NCI-H187 treated with DMSO at 0.1 percent for 48 hours (cell line): ENCODE measurements around the gene PRADC1.
"Not testable (repeated sequence)": the region's sequence is repeated elsewhere in the genome, so short reads cannot be mapped to it uniquely, and the experiment has no call there.

Experiments
- DNase-seq: peaks from one replicate; lab custom pipeline; 2025; lab: John Stamatoyannopoulos, UW

PRADC1 gene

DNA sequence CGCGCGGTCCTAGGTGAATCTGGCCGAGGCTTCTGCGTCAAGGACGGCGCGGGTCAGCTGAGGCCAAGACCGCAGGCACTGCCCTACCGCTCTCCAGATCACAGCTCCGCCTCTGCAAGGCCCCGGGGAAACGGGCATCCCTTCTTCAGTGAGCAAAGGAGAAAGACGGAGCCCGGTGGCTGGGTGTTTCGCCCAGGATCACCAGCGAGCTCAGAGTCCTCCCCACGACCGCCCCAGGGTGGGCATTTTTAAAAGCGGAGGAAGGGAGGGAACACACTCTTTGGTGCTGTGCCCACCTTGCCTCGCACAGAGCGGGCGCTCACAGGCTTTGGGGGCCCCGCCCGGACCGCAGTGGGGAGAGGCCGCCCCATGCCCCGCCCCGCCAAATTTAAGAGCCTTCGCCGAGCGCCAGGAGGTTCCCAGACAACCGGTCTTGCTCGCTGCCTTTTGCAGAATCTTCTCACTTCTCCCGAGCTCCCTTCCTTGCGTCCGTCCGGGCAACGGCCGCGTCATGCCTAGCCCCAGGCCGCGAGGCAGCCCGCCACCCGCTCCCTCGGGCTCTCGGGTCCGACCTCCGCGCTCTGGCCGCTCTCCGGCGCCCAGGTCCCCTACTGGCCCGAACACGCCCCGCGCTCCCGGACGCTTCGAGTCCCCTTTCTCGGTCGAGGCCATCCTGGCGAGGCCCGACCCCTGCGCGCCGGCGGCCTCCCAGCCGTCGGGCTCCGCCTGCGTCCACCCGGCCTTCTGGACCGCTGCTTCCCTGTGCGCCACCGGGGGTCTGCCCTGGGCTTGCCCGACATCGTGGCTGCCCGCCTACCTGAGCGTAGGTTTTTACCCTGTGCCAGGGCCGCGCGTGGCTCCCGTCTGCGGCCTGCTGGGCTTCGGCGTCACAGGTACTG, 30.6 kb downstream of the PRADC1 start, which contains the start of gene NOTO:
TSS of gene NOTO (plus strand) at position 419 of the 899 bp plus-strand sequence. CDS start at position 512, 93 bp downstream.
- DNase-seq = no peak

DNA sequence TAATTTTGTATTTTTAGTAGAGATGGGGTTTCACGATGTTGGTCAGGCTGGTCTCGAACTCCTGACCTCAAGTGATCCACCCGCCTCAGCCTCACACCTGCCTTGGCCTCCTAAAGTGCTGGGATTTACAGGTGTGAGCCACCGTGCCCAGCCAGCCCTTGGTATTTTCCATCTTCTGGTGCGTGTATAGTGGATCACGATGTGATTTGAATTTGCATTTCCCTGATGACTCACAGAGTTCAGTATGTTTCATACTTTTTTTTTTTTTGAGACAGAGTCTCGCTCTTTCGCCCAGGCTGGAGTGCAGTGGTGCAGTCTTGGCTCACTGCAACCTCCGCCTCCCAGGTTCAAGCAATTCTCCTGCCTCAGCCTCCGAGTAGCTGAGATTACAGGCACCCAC, 32.8 kb downstream of the PRADC1 start:
- not testable (repeated sequence) for DNase-seq

DNA sequence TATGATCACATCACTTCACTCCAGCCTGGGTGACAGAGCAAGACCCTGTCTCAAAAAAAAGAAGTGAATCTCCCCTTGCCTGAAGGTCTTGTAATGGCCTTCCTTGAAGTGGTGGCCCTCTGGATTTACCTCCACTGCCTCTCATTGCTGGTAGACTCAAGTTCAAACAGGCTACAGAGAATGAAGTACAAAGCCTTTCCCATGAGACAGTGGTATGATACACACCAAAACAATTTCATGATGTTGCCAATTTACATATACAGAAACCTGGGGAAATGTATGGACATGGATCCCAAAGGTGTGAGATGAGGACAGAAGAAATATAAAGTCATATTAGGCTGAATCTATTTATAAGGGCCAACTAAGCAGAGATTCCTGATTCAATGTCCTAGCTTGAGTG, 35.5 kb downstream of the PRADC1 start:
- no peak for DNase-seq

DNA sequence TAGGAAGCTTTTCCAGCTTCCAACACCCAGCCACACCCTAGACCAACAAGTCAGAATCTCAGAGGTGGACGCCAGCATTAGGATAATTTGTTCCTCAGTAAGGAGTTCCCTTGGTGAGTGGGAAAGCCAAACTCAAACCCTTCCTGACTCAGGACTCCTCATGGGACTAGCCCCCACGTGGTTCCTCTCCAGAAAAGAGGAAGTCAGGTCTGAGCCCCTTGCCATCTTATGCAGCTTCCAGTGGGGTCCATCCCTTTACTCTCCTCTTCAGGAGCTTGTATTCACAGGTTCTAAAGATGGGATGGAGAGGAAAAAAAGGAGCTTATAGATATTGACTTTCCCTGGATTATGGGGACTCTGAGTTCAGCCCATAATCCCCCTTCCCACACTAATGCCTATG, 45.5 kb downstream of the PRADC1 start:
- DNase-seq = no peak

DNA sequence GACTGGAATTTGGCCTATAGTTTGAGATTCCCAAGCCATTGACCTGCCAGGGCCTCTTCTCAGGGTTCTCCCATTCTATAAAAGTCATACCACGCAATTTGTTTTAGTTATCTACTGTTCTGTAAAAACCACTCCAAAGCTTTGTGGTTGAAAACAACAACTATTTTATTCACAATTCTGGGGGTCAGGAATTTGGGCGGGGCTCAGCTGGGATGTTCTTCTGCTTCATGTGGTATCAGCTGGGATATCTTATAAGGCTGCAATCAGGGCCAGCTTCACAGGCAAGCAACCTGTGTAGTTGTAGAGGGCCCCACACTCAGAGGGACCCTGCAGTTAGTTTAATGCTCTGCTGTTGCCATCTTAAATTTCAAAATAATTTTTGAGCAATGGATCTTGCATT, 47.1 kb downstream of the PRADC1 start:
- DNase-seq = no peak
